ENCODE results near the gene KRT32. TPM values are rescaled to one million over a fixed set of nuclear protein-coding genes. Genes with fewer than 3 reads are reported as not detected.

KRT32 gene
- total and polyA plus RNA-seq, 2 donors (not counting 1 experiment from before 2014, with no cell fraction given), result not detected

- WGBS (ENCODE audit: insufficient coverage), result 68% methylated on average over 6 of the region's 8 CpGs
- Mint-ChIP-seq H3K9me3 (ENCODE audit: insufficient read depth) (peaks cover 2% of the 10 kb centered on the region), H3K4me3 (no peak overlapping the region), H3K27me3 (peaks cover 7% of the 10 kb centered on the region), H3K27ac (no peak overlapping the region), H3K4me1 (peaks cover under 1% of the 10 kb centered on the region)
- peaks cover 2 to 4% of the 10 kb centered on the region in 2 donors for H3K4me1 ChIP-seq (ENCODE audit: control insufficient read depth in 2 of 2, insufficient read depth in 2 of 2, low read length in 2 of 2)
- no peak for DNase-seq
- H3K79me2 ChIP-seq (ENCODE audit: control insufficient read depth, insufficient read depth, low read length), result no peaks in the 10 kb centered on the region
- H3K36me3 ChIP-seq (replicated peaks in 1 of 2; ENCODE audit: control extremely low read depth in 1 of 2, control insufficient read depth in 1 of 2, extremely low read depth in 1 of 2, insufficient read depth in 2 of 2, low read length in 1 of 2), result no peaks in the 10 kb centered on the region
- no peak for ATAC-seq (ENCODE audit: low read depth)
- no peaks in the 10 kb centered on the region for H4K20me1 ChIP-seq (ENCODE audit: control insufficient read depth, insufficient read depth, low read length, poor library complexity, severe bottlenecking)
- no peak overlapping the region for H3K4me2 ChIP-seq (replicated peaks; ENCODE audit: low read depth, low read length, poor library complexity, severe bottlenecking)
- no peak overlapping the region for H3K27ac ChIP-seq (ENCODE audit: low read length in 2 of 2)
- TF ChIP-seq, protein P1, sequence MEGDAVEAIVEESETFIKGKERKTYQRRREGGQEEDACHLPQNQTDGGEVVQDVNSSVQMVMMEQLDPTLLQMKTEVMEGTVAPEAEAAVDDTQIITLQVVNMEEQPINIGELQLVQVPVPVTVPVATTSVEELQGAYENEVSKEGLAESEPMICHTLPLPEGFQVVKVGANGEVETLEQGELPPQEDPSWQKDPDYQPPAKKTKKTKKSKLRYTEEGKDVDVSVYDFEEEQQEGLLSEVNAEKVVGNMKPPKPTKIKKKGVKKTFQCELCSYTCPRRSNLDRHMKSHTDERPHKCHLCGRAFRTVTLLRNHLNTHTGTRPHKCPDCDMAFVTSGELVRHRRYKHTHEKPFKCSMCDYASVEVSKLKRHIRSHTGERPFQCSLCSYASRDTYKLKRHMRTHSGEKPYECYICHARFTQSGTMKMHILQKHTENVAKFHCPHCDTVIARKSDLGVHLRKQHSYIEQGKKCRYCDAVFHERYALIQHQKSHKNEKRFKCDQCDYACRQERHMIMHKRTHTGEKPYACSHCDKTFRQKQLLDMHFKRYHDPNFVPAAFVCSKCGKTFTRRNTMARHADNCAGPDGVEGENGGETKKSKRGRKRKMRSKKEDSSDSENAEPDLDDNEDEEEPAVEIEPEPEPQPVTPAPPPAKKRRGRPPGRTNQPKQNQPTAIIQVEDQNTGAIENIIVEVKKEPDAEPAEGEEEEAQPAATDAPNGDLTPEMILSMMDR (IDR thresholded peaks at IDR 0.05), result no peak
- TF ChIP-seq EZH2 (IDR thresholded peaks at IDR 0.05; ENCODE audit: borderline replicate concordance, insufficient read depth, low read depth, low read length, poor library complexity, severe bottlenecking), result no peak
- no peaks in the 10 kb centered on the region for H3K9me3 ChIP-seq (ENCODE audit: control extremely low read depth in 1 of 3, control insufficient read depth in 2 of 3, insufficient read depth in 1 of 3, low read length in 2 of 3)
- no peaks in the 10 kb centered on the region for H3K27me3 ChIP-seq (replicated peaks in 1 of 4; ENCODE audit: control extremely low read depth in 1 of 4, control insufficient read depth in 3 of 4, insufficient read depth in 4 of 4, low read length in 3 of 4)
- no peak overlapping the region for H3K4me3 ChIP-seq (ENCODE audit: control extremely low read depth in 1 of 5, extremely low read depth in 1 of 5, insufficient read depth in 1 of 5, low read depth in 2 of 5, low read length in 4 of 5)
- ChIA-PET POLR2A (no interaction called here), CTCF (no interaction called here)
- intact Hi-C loops (cut with micrococcal nuclease), result no loop called here
- no peak overlapping the region for H2AFZ ChIP-seq (ENCODE audit: insufficient read depth, low read depth, low read length, poor library complexity, severe bottlenecking)
- H3K9ac ChIP-seq (ENCODE audit: low read length), result no peak overlapping the region
These were observed 7.7 kb upstream of the KRT32 start for GRCh38 chr17:41474863-41475262.

DNA sequence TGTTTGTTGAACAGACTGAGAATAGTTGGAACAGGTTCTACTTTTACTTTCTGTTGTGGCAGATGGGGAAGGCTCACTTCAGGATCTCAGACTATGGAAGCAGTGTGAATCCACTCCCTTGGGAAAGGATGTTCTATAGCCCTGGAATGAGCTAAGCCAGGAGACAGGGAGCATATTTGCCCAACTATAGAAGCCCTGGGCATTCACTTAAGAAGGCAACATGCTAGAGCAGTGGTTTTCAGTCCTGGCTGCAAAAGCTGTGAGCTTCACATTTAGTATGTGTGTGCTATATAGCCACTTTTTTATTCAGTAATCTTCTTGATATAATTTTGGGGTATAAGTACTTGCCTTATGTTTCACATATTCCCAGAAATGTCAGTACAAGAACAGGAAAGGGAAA lies 1.2 kb upstream of the KRT32 start:
- peaks cover 2% of the 10 kb centered on the region for H3K9me3 Mint-ChIP-seq (ENCODE audit: insufficient read depth)
- H3K9ac ChIP-seq (ENCODE audit: low read length), result no peak overlapping the region

More for the DNA sequence above, 1.2 kb upstream of the KRT32 start:
- no peak overlapping the region for H3K27ac Mint-ChIP-seq
- no peak overlapping the region for H2AFZ ChIP-seq (ENCODE audit: insufficient read depth, low read depth, low read length, poor library complexity, severe bottlenecking)
- ATAC-seq (ENCODE audit: low read depth), result no peak
- TF ChIP-seq EZH2 (IDR thresholded peaks at IDR 0.05; ENCODE audit: borderline replicate concordance, insufficient read depth, low read depth, low read length, poor library complexity, severe bottlenecking), result no peak
- TF ChIP-seq, protein P1 (IDR thresholded peaks at IDR 0.05), result no peak
- H3K27me3 Mint-ChIP-seq, result peaks cover 36% of the 10 kb centered on the region
- DNase-seq, result no peak
- H3K79me2 ChIP-seq (ENCODE audit: control insufficient read depth, insufficient read depth, low read length), result no peaks in the 10 kb centered on the region
- H3K4me1 Mint-ChIP-seq, result no peaks in the 10 kb centered on the region
- H3K36me3 ChIP-seq (replicated peaks in 1 of 2; ENCODE audit: control extremely low read depth in 1 of 2, control insufficient read depth in 1 of 2, extremely low read depth in 1 of 2, insufficient read depth in 2 of 2, low read length in 1 of 2), result no peaks in the 10 kb centered on the region
- no peaks in the 10 kb centered on the region for H4K20me1 ChIP-seq (ENCODE audit: control insufficient read depth, insufficient read depth, low read length, poor library complexity, severe bottlenecking)
- ChIA-PET CTCF (no interaction called here), POLR2A (no interaction called here)
- H3K27ac ChIP-seq (ENCODE audit: low read length in 2 of 2), result no peak overlapping the region
- intact Hi-C loops (cut with micrococcal nuclease), result no loop called here
- no peak overlapping the region for H3K4me2 ChIP-seq (replicated peaks; ENCODE audit: low read depth, low read length, poor library complexity, severe bottlenecking)
- H3K27me3 ChIP-seq (replicated peaks in 1 of 4; ENCODE audit: control extremely low read depth in 1 of 4, control insufficient read depth in 3 of 4, insufficient read depth in 4 of 4, low read length in 3 of 4), result peaks cover 0 to 6% (median 2%) of the 10 kb centered on the region in 4 experiments
- no peak overlapping the region for H3K4me3 Mint-ChIP-seq
- peaks cover 0 to 12% (median 0%) of the 10 kb centered on the region in 3 donors for H3K9me3 ChIP-seq (ENCODE audit: control extremely low read depth in 1 of 3, control insufficient read depth in 2 of 3, insufficient read depth in 1 of 3, low read length in 2 of 3)
- no peak overlapping the region for H3K4me3 ChIP-seq (ENCODE audit: control extremely low read depth in 1 of 5, extremely low read depth in 1 of 5, insufficient read depth in 1 of 5, low read depth in 2 of 5, low read length in 4 of 5)
- H3K4me1 ChIP-seq (ENCODE audit: control insufficient read depth in 2 of 2, insufficient read depth in 2 of 2, low read length in 2 of 2), result no peaks in the 10 kb centered on the region

Measured in B cell (primary cell).